Endothelial cell (in vitro differentiated cells): Measurements from ENCODE around the gene AMBP. TPM values are rescaled to one million over a fixed set of nuclear protein-coding genes. Genes with fewer than 3 reads are reported as not detected.

Experiments used
- DNase-seq: peaks from one replicate; pipeline ENCODE4 v3.0.0; 2021; ENCODE audit warnings: low spot score
- H3K27ac Mint-ChIP-seq: one replicate; pipeline ENCODE4 v1.8.0; 2021; ENCODE audit warnings: mixed read lengths, inconsistent platforms; ENCODE audit not compliant: unreplicated experiment
- H3K27me3 Mint-ChIP-seq: one replicate; pipeline ENCODE4 v1.8.0; 2021; ENCODE audit warnings: mild to moderate bottlenecking, moderate library complexity, mixed read lengths, inconsistent platforms; ENCODE audit not compliant: unreplicated experiment
- H3K36me3 Mint-ChIP-seq: one replicate; pipeline ENCODE4 v1.8.0; 2021; ENCODE audit warnings: mild to moderate bottlenecking, low read depth, mixed read lengths, inconsistent platforms; ENCODE audit not compliant: unreplicated experiment
- H3K4me1 Mint-ChIP-seq: one replicate; pipeline ENCODE4 v1.8.0; 2021; ENCODE audit warnings: mild to moderate bottlenecking, mixed read lengths, inconsistent platforms; ENCODE audit not compliant: unreplicated experiment
- H3K4me3 Mint-ChIP-seq: one replicate; pipeline ENCODE4 v1.8.0; 2021; ENCODE audit warnings: mild to moderate bottlenecking, mixed read lengths, inconsistent platforms; ENCODE audit not compliant: unreplicated experiment
- H3K9me3 Mint-ChIP-seq: one replicate; pipeline ENCODE4 v1.8.0; 2021; ENCODE audit warnings: mixed read lengths, inconsistent platforms; ENCODE audit not compliant: unreplicated experiment
- CTCF ChIP-seq: fragments of 200-600 bp; sonication (generic); IDR thresholded peaks from one replicate; pipeline ENCODE4 v1.5.0; 2021; ENCODE audit warnings: antibody characterized with exemption; ENCODE audit not compliant: unreplicated experiment
- total RNA-seq: library from RNA; stranded (reverse); fragmentation: NEBNext Ultra II Directional; extraction: Animal tissue kit (Norgen Biotek cat#: 25700); gene quantifications from one replicate; pipeline ENCODE4 v1.2.1, GENCODE V29; 2021; ENCODE audit not compliant: unreplicated experiment

AMBP gene
- total RNA-seq, 1 donor from 2014 or later: not detected

DNA sequence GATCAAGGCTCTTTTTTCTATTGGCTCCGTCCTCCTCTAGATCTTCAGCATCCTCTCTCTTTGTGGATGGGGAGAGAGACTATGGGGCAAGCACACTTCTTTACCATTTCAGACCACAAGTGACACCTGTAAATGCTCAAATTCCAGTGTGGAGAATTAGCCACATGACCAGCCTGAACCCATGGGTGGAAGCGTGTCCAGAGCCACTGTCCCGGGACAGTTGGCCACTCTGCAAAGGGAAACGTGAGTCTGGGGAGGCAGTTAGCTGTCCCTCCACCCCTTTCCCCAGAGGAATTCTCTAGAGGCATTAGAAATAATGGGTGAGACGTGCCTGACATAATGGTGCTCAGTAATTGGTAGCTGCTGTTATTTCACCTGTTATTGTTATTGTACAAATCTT lies 40.9 kb downstream of the AMBP start:
- DNase-seq: no peak
- Mint-ChIP-seq H3K36me3 (peaks cover 44% of the 10 kb centered on the region), H3K4me1 (no peaks in the 10 kb centered on the region), H3K27ac (no peak overlapping the region), H3K9me3 (no peaks in the 10 kb centered on the region), H3K27me3 (peaks cover 11% of the 10 kb centered on the region), H3K4me3 (no peak overlapping the region)
- TF ChIP-seq CTCF: no peak

DNA sequence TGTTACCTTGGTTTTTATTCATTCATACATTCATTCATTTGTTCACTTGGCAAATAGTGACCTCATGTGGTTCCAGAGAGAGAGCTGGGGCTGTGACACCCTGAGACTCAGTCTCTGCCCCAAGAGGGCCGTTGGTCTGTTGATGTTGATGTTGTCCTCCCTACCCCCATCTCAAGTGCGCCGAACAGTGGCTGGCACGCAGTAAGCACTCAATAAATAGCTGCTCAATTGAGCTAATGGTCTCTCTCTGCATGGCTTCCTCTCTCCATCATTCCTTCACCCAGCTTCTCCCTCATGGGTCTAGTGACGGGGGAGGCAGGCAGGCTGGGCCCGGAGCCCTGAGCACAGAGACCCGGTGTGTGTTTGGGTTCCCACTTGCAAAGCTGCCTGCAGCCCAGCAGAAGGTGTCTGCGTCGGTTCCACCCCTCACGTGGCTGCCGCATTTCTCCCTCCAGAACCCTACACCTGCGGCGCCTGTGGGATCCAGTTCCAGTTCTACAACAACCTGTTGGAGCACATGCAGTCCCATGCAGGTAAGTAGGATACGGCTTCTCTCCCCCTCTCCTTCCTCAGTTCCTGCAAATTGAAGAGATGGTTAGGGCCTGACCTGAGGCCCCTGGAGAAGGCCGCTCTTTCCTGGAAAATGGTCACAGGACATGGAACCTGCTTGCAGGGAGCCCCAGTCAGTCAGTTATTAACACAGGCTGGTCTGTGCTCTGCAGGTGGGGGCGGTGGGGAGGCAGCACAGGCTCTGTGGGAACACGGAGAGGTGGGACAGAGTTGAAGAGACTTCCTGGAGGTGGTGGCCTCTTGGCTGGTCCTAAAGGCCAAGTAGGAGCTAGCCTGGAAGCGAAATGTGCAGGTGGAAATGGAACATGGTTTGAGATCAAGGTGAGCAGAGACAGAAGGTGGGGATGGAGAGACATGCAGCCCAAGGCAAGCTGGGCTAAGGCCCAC lies 42.0 kb downstream of the AMBP start:
- peak overlapping the region; percentile 10 for H3K4me3 Mint-ChIP-seq
- DNase-seq: no peak
- no peaks in the 10 kb centered on the region for H3K4me1 Mint-ChIP-seq

GRCh38 chr9:114035221-114035844 lies 42.8 kb downstream of the AMBP start:
- peaks cover 44% of the 10 kb centered on the region for H3K36me3 Mint-ChIP-seq
- no peak for DNase-seq
- peaks cover 12% of the 10 kb centered on the region for H3K27me3 Mint-ChIP-seq
- no peaks in the 10 kb centered on the region for H3K9me3 Mint-ChIP-seq
- TF ChIP-seq CTCF: no peak
- no peaks in the 10 kb centered on the region for H3K4me1 Mint-ChIP-seq
- H3K27ac Mint-ChIP-seq: no peak overlapping the region
- peak overlapping the region; percentile 10 for H3K4me3 Mint-ChIP-seq

More for the DNA sequence above, 42.0 kb downstream of the AMBP start:
- no peaks in the 10 kb centered on the region for H3K9me3 Mint-ChIP-seq
- no peak overlapping the region for H3K27ac Mint-ChIP-seq
- peaks cover 44% of the 10 kb centered on the region for H3K36me3 Mint-ChIP-seq
- no peak for TF ChIP-seq CTCF
- peaks cover 12% of the 10 kb centered on the region for H3K27me3 Mint-ChIP-seq

- no peak for DNase-seq
- TF ChIP-seq CTCF: no peak
- Mint-ChIP-seq H3K4me3 (peak overlapping the region; percentile 50), H3K9me3 (no peaks in the 10 kb centered on the region), H3K27ac (no peak overlapping the region), H3K4me1 (peaks cover 5% of the 10 kb centered on the region), H3K36me3 (peaks cover 42% of the 10 kb centered on the region), H3K27me3 (peaks cover 12% of the 10 kb centered on the region)
Measured at GRCh38 chr9:114034661-114035062, 43.4 kb downstream of the AMBP start.

GRCh38 chr9:114034196-114034595 lies 43.9 kb downstream of the AMBP start:
- Mint-ChIP-seq H3K27me3 (peaks cover 12% of the 10 kb centered on the region), H3K4me3 (peak overlapping the region; percentile 56), H3K9me3 (no peaks in the 10 kb centered on the region), H3K4me1 (peaks cover 9% of the 10 kb centered on the region), H3K36me3 (peaks cover 45% of the 10 kb centered on the region), H3K27ac (no peak overlapping the region)
- no peak for DNase-seq
- no peak for TF ChIP-seq CTCF
